Measurements from ENCODE around the gene FAM240B. TPM values are rescaled to one million over a fixed set of nuclear protein-coding genes. Genes with fewer than 3 reads are reported as not detected.
A peak's percentile ranks its signal among the peaks of the same experiment; 100 is the strongest.

The FAM240B gene
- total RNA-seq, 1 experiment from 2014 or later = not detected

DNA sequence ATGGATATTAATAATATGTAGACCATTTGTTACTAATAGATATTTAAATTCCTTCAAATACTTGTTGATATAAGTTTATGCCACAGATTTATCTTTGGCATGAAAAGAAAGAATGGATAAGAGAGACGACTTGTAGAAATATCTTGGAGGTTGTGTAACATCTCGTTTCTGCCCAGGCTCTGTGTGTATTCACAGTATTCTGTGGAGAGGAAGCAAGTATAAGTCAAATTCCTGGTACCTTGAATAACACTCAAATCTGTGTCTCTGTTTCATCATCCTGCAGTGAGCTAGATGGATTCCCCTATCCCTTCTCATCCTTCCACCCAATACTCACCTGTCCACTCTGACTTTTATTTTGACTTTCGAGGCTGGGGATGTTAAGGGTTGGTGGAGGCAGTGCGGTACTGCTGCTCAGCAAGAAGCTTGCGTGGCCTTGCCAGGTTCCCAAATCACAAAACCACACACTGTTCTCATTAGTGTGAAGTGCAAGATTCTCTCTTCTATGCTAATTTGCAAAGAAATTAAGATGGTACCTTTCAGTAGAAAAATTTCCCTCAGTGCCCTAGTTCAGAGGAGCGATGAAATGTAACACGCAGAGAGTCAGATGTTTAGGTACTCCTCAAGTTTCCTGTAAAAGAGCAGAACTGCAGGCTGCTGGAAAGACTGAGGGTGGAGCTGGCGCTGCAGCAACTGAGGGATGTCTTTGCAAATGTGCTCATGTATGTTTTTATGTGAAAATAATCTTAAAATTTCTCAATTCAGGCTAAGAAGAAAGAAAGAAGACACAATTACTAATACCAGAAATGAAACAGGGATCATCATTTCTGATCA is 57.0 kb downstream of the FAM240B start:
- intact Hi-C loops (cut with micrococcal nuclease) = no loop called here
- Histone ChIP-seq H3K79me2 (ENCODE audit: low read length) (no peaks in the 10 kb centered on the region), H3K9me2 (replicated peaks; ENCODE audit: low read length) (no peaks in the 10 kb centered on the region), H3K9ac (ENCODE audit: low read length) (no peak overlapping the region), H3K9me3 (ENCODE audit: low read length) (no peaks in the 10 kb centered on the region), H3K4me3 (ENCODE audit: low read length) (no peak overlapping the region), H3K27ac (ENCODE audit: low read length) (no peak overlapping the region), H2AFZ (ENCODE audit: low read length) (no peak overlapping the region), H3K4me2 (ENCODE audit: low read length) (no peak overlapping the region), H3F3A (ENCODE audit: low read length, unreplicated experiment) (no peaks in the 10 kb centered on the region), H3K36me3 (ENCODE audit: low read depth, low read length) (no peaks in the 10 kb centered on the region), H3K4me1 (ENCODE audit: insufficient read depth, low read length) (no peaks in the 10 kb centered on the region), H4K20me1 (ENCODE audit: low read length) (no peaks in the 10 kb centered on the region), H3K27me3 (ENCODE audit: low read length) (no peaks in the 10 kb centered on the region)
- CTCF ChIA-PET = no interaction called here
- POLR2A ChIA-PET (ENCODE audit: unreplicated experiment) = no interaction called here
- DNase-seq (peak; percentile 3), ATAC-seq (no peak)
- no TSS peak for BruUV-seq (replicated peaks)
- TF ChIP-seq EZH2phosphoT487 (IDR thresholded peaks at IDR 0.05; ENCODE audit: borderline replicate concordance, low read length) = no peak
- no peak for TF ChIP-seq EZH2 (IDR thresholded peaks at IDR 0.05; ENCODE audit: low read length, unreplicated experiment)
- TF ChIP-seq, protein P1, sequence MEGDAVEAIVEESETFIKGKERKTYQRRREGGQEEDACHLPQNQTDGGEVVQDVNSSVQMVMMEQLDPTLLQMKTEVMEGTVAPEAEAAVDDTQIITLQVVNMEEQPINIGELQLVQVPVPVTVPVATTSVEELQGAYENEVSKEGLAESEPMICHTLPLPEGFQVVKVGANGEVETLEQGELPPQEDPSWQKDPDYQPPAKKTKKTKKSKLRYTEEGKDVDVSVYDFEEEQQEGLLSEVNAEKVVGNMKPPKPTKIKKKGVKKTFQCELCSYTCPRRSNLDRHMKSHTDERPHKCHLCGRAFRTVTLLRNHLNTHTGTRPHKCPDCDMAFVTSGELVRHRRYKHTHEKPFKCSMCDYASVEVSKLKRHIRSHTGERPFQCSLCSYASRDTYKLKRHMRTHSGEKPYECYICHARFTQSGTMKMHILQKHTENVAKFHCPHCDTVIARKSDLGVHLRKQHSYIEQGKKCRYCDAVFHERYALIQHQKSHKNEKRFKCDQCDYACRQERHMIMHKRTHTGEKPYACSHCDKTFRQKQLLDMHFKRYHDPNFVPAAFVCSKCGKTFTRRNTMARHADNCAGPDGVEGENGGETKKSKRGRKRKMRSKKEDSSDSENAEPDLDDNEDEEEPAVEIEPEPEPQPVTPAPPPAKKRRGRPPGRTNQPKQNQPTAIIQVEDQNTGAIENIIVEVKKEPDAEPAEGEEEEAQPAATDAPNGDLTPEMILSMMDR (conservative IDR thresholded peaks at IDR 0.05; ENCODE audit: low read depth, low read length) = peak; percentile 40; the same call in 1 of the 2 replicates

DNA sequence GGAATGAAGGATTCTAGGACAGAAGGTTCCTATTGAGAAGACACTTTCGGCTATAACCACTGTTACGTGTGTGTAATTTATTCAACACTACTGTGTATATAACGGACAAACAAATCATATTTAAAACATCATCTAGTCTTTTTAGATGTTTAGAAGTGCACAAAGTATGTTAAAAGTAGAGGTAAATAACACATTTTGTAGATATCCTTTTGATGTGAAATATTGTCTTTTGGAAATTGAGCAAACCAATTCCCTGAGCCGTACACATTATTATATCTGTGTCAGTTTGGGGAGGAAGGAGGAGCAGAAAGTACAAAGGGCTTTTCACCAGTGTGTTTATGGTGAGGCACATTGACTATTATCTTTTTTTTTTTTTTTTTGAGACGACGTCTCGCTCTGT is 60.4 kb downstream of the FAM240B start:
- Histone ChIP-seq H3K27me3 (ENCODE audit: low read length) (0 out of 2 replicates have a peak, but pooled peaks cover 2% of the 10 kb centered on the region), H3K4me2 (ENCODE audit: low read length) (no peak overlapping the region), H3K27ac (ENCODE audit: low read length) (no peak overlapping the region), H2AFZ (ENCODE audit: low read length) (no peak overlapping the region), H3F3A (ENCODE audit: low read length, unreplicated experiment) (no peaks in the 10 kb centered on the region), H3K4me1 (ENCODE audit: insufficient read depth, low read length) (no peaks in the 10 kb centered on the region), H3K9ac (ENCODE audit: low read length) (no peak overlapping the region), H4K20me1 (ENCODE audit: low read length) (no peaks in the 10 kb centered on the region), H3K36me3 (ENCODE audit: low read depth, low read length) (no peaks in the 10 kb centered on the region), H3K4me3 (ENCODE audit: low read length) (no peak overlapping the region), H3K9me3 (ENCODE audit: low read length) (no peaks in the 10 kb centered on the region), H3K9me2 (replicated peaks; ENCODE audit: low read length) (no peaks in the 10 kb centered on the region), H3K79me2 (ENCODE audit: low read length) (no peaks in the 10 kb centered on the region)
- no peak for TF ChIP-seq EZH2phosphoT487 (IDR thresholded peaks at IDR 0.05; ENCODE audit: borderline replicate concordance, low read length)
- no peak for TF ChIP-seq EZH2 (IDR thresholded peaks at IDR 0.05; ENCODE audit: low read length, unreplicated experiment)
- TF ChIP-seq, protein P1 (conservative IDR thresholded peaks at IDR 0.05; ENCODE audit: low read depth, low read length) = no peak
- ATAC-seq = no peak
- BruUV-seq (replicated peaks) = no TSS peak
- intact Hi-C loops (cut with micrococcal nuclease) = no loop called here
- POLR2A ChIA-PET (ENCODE audit: unreplicated experiment) = no interaction called here
- CTCF ChIA-PET = no interaction called here
- no peak for DNase-seq

DNA sequence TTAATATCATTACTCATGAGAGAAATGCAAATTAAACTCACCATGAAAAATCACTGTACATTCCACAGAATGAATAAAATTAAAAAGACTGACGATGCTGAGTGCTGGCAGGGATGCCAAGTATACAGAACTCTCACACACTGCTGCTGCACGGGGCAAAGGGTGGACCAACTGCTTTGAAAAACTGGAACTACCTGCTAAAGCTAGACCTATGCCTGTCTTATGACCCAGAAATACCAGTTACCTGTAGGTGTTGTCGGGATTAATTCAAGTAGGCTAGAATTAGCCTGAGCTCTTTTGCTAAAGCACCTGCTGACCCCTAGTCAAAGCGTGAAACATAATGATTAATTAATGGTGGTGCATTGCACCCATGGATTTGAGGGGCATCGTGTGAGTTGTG is 63.0 kb downstream of the FAM240B start:
- TF ChIP-seq EZH2 (IDR thresholded peaks at IDR 0.05; ENCODE audit: low read length, unreplicated experiment) (no peak), EZH2phosphoT487 (IDR thresholded peaks at IDR 0.05; ENCODE audit: borderline replicate concordance, low read length) (no peak)
- TF ChIP-seq, protein P1 (conservative IDR thresholded peaks at IDR 0.05; ENCODE audit: low read depth, low read length) = no peak
- Histone ChIP-seq H3K27me3 (ENCODE audit: low read length) (0 out of 2 replicates have a peak, but pooled peaks cover 2% of the 10 kb centered on the region), H3K9ac (ENCODE audit: low read length) (no peak overlapping the region), H2AFZ (ENCODE audit: low read length) (no peak overlapping the region), H3K9me3 (ENCODE audit: low read length) (no peaks in the 10 kb centered on the region), H3K4me2 (ENCODE audit: low read length) (no peak overlapping the region), H4K20me1 (ENCODE audit: low read length) (no peaks in the 10 kb centered on the region), H3K4me3 (ENCODE audit: low read length) (no peak overlapping the region), H3F3A (ENCODE audit: low read length, unreplicated experiment) (no peaks in the 10 kb centered on the region), H3K4me1 (ENCODE audit: insufficient read depth, low read length) (no peaks in the 10 kb centered on the region), H3K27ac (ENCODE audit: low read length) (no peak overlapping the region), H3K9me2 (replicated peaks; ENCODE audit: low read length) (no peaks in the 10 kb centered on the region), H3K79me2 (ENCODE audit: low read length) (no peaks in the 10 kb centered on the region), H3K36me3 (ENCODE audit: low read depth, low read length) (no peaks in the 10 kb centered on the region)
- no peak for DNase-seq
- intact Hi-C loops (cut with micrococcal nuclease) = no loop called here
- ChIA-PET CTCF (no interaction called here), POLR2A (ENCODE audit: unreplicated experiment) (no interaction called here)
- no peak for ATAC-seq
- no TSS peak for BruUV-seq (replicated peaks)
